Suppressor macrophage (primary cell): Measurements from ENCODE around the gene ADAT1.
A peak's percentile ranks its signal among the peaks of the same experiment; 100 is the strongest.

Experiments used
- DNase-seq, 4 experiments: peaks; one replicate each; pipeline ENCODE4 v3.0.0-alpha.2; 2020 to 2022
- total RNA-seq, 17 experiments: gene quantifications; one replicate each; lab custom pipeline; 2026; ENCODE audit warnings: mixed read lengths in 6 of 17, inconsistent platforms in 3 of 17; lab: John Stamatoyannopoulos, UW

The ADAT1 gene, protein sequence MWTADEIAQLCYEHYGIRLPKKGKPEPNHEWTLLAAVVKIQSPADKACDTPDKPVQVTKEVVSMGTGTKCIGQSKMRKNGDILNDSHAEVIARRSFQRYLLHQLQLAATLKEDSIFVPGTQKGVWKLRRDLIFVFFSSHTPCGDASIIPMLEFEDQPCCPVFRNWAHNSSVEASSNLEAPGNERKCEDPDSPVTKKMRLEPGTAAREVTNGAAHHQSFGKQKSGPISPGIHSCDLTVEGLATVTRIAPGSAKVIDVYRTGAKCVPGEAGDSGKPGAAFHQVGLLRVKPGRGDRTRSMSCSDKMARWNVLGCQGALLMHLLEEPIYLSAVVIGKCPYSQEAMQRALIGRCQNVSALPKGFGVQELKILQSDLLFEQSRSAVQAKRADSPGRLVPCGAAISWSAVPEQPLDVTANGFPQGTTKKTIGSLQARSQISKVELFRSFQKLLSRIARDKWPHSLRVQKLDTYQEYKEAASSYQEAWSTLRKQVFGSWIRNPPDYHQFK
- total RNA-seq, result 13.2 to 42.2 (median 30.6) reads per million in 17 experiments

DNA sequence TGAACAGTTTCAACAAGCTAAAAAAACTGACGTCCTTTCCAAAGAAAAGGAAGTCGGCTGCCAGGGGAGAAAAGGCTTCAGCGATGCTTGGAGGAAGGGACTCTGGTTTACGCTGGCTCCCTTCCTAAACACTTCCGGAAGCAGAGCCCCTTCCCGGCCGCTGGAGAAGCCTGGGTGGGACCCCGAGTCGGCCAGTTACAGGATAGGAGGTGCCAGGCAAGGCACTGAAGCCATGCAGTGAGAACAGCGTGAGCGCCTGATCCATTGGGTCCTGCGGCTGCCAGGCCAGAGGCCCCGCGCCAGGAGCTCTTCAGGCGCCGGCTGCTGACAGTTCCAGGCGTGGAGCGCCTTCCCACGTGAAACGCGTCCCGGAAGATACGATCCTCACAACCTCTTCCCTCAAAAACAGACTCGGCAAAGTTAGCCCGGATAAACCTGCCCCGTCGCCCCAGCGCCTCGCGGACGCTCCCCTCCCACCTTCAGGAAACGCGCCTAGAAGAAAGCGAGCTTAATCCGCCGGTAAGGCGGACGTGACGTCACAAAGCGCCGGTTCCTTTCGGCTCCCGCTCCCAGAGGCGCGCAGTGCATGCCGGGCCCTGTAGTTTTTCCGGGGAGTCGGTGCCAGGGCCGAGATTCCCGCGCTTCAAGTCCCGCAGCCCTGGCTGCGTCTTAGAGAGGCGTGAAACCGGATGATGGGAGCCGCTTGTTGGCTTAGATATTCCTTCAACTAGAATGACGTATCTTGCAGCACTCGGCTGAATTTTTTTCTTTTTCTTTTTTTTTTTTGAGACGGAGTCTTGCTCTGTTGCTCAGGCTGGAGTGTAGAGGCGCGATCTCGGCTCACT lies at the start of gene ADAT1:
TSS of gene ADAT1 (minus strand) at position 521 of the 845 bp plus-strand sequence. CDS start 2,482 bp downstream, outside the sequence.
- DNase-seq, result peak; percentile 98 to 99 (median 98)

DNA sequence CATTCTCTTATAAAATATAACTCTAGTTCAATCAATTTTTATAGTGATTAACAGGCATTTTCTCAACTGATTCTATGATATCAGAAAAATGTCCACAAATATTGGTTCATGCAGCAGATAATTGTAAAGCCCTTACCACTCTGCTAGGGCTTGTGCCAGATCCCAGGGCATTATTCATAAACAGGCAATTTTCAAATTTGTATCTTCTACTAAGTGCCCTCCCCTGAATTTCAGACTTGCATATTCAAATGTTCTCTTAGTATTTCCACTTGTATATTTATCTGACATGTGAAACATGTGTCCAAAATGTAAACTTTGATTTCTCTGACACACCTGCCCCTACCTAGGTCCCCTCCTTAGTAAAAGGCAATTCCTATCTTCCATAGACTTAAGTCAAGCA lies 44.4 kb upstream of the ADAT1 start:
- no peak for DNase-seq

DNA sequence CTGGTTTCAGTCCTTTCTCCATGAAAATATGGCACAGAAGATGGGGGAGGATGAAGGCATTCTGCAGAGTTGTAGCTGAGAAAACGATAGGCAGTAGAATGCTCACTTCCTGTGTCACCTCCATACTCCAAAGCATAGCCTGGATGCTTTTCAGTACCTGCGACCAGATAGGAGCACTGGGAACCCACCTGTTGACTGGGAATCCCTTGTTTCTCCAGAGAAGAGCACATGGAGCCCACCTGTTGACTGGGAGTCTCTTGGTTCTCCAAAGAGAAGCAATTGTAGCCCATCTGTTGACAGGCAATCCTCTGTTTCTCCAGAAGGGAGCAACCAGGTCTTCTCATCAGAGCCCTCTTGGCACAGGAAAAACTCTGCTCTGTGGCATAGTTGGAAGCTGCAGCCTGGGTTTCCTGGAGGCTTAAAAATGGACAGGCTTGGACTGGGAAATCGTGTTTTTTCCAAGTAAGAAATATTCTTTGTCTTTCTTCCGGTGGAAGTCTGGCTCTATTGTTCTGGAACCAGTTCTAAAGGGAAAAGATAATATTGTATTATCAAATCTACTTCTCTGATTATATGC lies 37.7 kb upstream of the ADAT1 start:
- no peak for DNase-seq

- no peak for DNase-seq
Measured at GRCh38 chr16:75660321-75660720, 37.2 kb upstream of the ADAT1 start.

DNA sequence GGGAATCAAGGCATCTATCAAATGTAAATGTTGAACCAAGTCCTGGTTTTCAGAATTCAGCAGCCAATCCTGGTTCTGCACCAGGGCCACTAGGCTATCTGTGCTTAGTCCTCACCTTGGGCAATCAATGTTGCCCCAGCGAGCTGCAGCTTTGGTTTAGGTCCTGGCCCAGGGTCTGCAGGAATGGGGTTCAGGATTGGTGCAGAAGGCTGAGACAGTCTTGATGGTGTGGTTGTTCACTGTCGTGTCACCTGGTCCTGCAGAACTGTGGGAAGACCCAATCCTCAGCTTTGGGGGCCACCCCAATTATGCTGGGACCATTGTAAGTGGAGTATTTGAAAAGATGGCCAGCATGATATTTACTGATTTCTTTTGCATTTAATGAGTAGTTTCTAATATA lies 35.1 kb upstream of the ADAT1 start:
- DNase-seq, result no peak

GRCh38 chr16:75653922-75654321 lies 30.8 kb upstream of the ADAT1 start:
- no peak for DNase-seq

GRCh38 chr16:75648265-75649076 lies 25.4 kb upstream of the ADAT1 start:
- DNase-seq, result peak; percentile 80 to 91 (median 84)

- peak; percentile 94 to 96 (median 96) for DNase-seq
Measured at GRCh38 chr16:75647492-75648264, 24.6 kb upstream of the ADAT1 start, which contains the start of the genes KARS1 and TERF2IP. Gene KARS1, minus strand, starts transcription at chr16:75647665. Its CDS starts 26 bp downstream, at chr16:75647639. Gene TERF2IP, plus strand, starts transcription at chr16:75647773. Its CDS starts 110 bp downstream, at chr16:75647883.

DNA sequence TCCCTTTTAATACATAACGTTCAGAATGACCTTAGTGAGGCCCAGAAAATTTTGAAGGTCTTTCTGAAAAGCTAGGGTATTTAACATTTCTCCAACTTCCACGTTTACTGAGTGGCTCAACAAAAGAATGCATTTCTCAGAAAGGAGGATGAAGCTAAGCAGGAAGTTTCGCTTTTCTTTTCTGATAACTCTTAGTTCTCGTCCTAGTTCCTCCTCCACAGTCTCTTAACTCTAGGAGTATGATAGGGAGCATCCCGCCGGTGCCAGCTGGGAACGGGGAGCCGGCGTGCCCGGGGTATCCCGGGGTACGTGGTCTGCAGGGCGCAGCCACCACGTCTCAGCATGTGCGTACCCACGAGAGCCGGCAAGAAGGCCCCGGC lies 24.0 kb upstream of the ADAT1 start:
- no peak for DNase-seq

GRCh38 chr16:75644240-75645012 lies 21.3 kb upstream of the ADAT1 start:
- DNase-seq, result no peak

DNA sequence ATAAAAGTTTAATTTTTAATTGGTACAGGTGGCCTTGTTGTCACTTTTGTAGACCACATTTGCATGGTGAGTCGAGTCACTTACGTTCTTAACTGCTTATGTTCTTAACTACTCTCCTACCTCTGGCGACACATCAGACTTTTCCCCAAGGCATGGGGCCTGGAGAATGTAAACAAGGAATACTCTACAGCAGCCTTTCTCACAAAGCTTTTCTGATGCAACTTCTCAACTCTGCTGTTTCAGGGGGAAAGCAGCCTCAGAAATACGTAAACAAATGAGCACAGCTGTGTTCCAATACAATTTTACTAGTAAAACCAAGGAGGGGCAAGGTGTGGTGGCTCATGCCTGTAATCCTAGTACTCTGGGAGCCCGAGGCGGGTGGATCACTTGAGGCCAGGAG lies 17.5 kb upstream of the ADAT1 start:
- DNase-seq, result no peak

- DNase-seq, result no peak
Measured at GRCh38 chr16:75635036-75635435, 12.0 kb upstream of the ADAT1 start.

- DNase-seq, result no peak
Measured at GRCh38 chr16:75632857-75633256, 9.8 kb upstream of the ADAT1 start.

- no peak for DNase-seq
Measured at GRCh38 chr16:75630052-75630451, 7.0 kb upstream of the ADAT1 start.

DNA sequence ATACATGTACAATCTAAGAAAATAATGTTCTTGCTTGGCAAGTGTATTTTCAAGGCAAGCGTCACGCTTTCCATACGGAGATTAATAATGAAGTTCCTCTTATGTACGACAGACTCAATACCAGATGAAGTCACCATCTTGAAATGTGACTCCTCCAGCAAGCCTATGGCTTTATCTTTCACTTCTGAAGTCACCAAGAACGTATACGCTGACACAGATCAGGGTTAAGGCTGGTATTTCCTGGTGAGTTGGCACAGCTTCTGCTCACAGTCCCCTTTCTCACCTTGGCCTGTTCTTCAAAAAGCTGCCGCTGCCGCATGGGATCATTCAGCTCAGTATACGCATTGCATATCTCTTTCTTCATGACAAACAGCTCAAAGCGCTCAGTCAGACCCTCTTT lies 6.1 kb upstream of the ADAT1 start:
- DNase-seq, result no peak

DNA sequence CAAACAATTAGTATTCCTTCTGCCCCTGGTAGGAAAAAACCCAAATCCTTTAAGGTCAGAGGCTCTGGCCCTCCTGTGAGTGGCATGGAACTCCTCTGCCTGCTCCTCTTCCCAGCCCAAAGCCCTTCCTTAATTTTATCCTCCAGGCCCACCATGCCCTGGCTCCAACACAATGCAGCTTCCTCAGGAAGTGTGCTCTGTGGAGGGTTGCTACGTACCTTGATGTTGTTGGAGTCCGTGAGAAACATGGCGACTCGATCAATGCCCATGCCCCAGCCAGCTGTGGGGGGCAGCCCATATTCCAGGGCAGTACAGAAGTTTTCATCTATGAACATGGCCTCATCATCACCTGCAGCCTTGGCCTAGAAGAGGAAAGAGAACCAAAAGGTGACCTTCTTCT lies 5.3 kb upstream of the ADAT1 start:
- DNase-seq, result no peak

DNA sequence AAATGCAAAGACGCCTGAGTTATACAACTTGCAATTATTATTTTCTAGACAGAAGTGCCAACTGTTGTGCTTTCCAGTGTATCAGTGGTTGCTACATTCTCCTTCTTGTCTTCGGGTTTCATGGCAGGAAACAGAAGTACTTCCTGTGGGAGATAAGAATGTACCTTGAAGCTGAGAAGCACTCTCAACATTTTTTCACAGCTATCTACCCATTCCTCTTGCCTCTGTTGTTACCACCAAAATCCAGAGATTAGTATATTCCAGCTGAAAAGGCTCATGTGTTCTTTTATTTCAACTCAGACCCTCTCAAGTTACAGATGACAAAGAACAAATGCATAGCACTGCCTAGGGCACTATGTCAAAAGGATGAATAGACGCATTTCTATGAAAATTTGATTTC lies 4.8 kb upstream of the ADAT1 start:
- no peak for DNase-seq

GRCh38 chr16:75626806-75627205 lies 3.7 kb upstream of the ADAT1 start:
- no peak for DNase-seq

- no peak for DNase-seq
Measured at GRCh38 chr16:75624921-75625334, 1.8 kb upstream of the ADAT1 start.

DNA sequence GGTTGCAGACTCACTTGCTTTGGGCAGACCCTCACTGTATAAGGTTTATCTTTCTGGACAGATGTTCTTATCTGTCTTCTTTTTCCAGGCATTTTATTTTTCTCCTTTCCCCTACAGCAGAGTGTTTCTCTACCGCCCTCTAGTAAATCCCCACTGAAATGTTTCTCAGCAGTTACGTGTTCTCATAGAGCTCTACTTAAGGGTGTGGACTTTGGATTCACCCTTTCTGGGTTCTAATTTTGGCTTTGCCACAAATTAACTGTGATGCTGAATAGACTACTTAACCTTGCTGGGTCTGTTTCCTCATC lies 2.0 kb downstream of the ADAT1 start:
- DNase-seq, result peak in 1 of 4 experiments; percentile 13
